Measurements from ENCODE around the gene IGDCC3. TPM values are rescaled to one million over a fixed set of nuclear protein-coding genes. Genes with fewer than 3 reads are reported as not detected.

IGDCC3 gene
- not detected in 2 replicates for total RNA-seq (2014; rRNA removed; shearing (Covaris generic))

DNA sequence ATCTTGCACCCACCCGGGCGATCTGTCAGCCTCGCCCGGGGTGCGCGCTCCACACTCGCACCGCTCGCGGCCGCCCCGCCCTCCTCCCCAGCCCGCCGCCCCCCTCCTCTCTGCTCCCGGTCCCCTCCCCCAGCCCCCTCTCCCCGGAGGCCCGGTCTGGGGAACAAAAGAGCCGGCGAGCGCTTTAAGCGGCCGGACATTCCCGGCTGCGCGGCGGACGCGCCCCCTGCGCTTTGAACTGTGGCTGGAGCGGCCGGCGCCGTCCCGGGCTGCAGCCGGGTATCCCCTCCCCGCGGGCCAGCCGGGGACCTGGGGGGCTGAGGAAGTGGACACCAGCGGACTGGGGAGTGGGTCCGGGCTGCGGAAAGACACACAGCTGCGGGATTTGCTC lies at the start of gene IGDCC3:
Gene IGDCC3 (minus strand): TSS at position 27 of the 391 bp plus-strand sequence. CDS start 214 bp downstream, outside the sequence.
- DNase-seq (ENCODE audit: low read depth): no peak

DNA sequence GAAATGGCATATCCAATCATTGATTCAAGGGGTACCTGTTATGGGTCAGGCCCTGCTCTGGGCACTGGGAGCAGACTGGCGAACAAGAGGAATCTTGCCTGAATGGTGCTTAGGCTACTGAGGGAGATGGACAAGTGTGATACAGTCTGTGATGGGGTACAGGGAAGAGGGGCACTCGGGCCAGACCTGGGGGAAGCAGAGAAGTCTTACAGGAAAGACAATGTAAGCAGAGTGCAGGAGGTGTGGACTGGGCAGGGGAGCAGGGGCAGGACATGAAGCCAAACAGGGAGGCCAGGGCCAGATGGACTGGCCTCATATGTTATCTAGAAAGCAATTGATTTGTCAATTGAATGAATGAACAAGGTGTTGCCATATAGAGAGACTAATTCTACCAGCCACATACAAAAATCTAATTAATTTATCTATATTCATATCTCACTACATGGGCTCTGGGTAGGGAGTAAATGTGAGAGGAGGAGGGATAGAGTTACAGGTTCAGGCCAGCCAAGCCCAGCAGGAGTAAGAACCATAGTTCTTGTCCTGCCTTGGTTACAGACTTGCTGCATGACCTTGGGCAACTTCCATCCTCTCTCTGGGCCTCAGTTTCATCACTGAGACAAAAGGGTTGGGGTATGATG lies 48.5 kb upstream of the IGDCC3 start:
- DNase-seq (ENCODE audit: low read depth): no peak

DNA sequence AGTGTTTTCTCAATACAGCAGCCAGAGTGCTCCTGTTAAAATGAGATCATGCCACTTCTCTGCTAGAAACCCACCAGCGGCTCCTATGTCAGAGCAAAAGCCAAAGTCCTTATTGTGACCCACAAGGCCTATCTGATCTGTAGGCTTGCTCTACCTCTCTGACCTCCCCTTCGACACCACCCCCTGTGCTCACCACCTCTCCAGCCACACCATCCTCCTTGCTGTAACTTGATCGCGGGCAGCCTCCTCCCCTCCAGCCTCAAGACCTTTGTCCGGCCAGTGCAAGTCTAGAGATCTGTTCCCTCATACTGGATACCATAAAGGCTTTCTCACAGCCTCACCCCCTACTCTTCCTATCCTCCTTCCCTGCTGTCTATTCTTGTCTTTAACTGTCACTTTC lies 46.9 kb upstream of the IGDCC3 start:
- DNase-seq (ENCODE audit: low read depth): no peak

DNA sequence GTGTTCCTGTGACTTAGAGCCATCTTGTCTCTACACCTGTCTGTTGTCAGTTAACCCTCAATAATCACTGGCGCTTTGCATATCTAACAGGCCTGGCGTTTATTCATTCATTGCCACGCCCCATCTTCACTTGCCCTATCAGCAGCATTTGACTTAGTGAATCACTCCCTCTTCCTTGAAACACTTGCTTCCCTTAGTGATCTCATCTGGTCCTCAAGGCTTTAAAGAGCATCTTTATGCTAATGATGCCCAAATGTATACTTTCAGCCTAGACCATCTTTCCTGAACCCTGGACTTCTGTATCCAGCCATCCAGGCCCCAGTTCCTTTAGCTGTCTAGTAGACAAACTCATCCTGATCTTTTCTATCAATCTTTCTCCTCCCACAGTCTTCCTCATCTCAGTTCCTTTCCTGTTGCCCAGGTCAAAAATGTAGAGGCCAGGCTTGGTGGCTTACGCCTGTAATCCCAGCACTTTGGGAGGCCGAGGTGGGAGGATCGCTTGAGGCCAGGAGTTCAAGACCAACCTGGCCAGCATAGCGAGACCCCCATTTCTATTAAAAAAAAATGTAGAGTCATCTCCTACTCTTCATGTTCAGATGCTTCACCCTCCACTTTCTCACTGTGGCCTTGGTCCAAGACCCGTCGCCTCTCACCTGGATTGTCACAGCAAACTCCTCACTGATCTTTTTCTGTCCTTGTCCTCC lies 46.3 kb upstream of the IGDCC3 start:
- DNase-seq (ENCODE audit: low read depth): peak; percentile 42

DNA sequence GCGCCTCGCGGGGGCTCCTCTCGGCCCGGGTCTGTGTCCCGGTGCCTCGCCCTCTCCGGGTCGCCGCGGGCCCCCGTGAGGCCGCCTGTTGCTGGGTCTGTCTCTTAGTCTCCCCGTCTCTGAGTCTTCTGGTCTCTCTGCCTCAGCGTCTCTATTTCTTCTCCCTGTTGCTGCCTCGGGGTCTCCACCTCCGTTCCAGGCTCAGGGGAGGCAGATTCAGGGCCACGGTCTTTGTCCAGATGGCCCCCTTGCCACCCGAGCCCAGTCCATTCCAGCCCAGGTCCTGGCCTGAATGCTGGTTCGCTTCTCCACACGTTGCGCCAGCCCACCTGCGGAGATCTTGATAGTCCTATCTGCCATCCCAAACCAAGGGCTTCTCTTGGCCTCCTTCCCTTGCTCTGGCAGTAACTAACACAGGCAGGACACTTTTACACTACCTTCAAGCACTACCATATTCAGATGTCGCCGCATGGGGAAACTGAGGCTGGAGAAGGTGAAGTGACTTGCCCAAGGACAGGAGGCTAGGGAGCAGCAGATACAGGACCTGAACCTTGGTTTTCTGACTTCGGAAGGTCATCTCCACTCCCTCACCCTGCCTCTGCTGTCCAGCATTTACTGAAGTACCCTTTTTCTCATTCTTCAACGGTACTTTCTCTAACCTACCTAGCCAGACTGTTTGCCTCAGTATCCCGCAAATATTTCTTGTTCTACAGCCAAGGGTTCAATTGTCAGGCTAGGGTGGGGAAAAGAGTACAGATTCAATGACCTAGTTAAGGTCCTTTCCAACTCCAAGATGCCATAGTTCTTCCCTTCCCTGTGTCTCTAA lies 45.6 kb upstream of the IGDCC3 start:
- no peak for DNase-seq (ENCODE audit: low read depth)

DNA sequence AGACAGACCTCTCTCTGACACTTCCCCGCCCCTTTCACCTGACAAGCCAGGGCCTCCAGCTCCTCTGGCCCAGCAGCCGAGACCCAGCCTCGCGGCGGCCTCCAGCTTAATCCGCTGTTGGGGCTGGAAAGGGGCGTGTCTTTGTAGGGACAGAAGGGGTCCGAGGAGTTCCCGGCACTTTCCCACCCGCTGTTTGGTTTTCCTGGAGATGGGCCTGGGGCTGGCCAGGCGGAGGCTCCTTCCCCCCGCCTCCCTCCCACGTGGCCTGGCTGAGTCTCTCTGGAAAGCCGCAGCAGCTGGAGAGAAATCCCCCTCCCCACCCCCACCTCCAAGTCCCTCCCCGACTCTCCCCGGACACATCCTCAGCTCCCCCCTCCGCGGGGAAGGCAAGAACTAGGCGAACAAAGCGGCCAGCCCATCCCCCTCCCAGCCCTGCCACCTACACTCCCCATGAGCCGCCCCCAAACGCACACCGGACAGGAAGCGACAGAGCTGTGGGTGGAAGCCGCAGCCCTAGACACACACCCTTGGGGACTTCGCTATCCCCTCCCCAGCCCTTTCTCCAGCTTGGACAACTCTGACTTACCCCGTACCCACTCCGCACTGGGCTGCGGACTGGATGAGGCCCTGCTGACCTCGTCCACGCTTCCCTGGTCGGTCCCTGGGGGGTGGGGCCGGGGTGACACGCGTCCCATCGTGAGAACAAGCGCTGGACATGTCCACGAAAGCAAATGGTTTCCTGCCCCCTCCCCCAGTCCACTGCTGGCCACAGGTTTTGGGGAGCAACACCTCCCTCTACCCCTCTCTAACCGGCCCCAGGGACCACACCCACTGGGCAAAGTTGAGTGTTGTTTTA lies 43.8 kb upstream of the IGDCC3 start:
- DNase-seq (ENCODE audit: low read depth): peak; percentile 19

DNA sequence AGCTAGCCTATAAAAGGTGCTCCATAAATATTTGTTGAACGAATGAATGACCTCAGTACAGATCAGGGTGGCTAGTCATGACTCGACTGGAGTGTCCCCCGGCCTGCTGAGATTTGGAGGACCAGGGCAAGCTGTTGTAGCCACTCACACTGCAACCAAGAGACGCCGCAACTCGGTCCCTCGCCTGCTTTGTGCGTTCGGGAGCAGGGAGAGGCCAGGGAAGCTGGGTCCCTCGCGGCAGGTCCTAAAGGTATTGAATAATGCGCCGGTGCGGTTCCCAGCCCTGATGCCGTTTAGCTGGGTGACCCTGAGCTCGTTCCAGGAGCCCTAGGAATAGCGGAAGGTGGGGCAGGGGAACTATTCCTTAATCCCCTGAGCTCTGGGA lies 43.2 kb upstream of the IGDCC3 start:
- DNase-seq (ENCODE audit: low read depth): no peak

DNA sequence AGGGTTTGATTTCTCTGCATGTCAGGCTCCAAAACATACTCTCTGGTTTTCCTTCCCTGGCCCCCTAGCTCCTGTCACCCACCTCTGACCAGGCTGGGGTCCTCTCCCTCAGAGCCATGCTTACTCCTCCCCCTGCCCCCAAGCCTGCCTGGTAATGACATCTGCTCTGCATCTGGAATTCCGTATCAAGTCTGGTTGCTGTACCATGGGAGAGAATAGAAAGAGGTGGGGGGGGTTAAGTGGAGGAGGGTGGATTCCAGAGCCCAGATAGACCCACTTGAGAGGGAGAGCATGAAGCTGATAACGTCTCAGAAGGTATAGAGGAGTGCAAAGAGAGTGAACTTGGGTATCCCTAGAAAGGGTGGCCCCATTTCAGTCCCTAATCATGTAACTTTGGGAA lies 40.8 kb upstream of the IGDCC3 start:
- DNase-seq (ENCODE audit: low read depth): no peak

DNA sequence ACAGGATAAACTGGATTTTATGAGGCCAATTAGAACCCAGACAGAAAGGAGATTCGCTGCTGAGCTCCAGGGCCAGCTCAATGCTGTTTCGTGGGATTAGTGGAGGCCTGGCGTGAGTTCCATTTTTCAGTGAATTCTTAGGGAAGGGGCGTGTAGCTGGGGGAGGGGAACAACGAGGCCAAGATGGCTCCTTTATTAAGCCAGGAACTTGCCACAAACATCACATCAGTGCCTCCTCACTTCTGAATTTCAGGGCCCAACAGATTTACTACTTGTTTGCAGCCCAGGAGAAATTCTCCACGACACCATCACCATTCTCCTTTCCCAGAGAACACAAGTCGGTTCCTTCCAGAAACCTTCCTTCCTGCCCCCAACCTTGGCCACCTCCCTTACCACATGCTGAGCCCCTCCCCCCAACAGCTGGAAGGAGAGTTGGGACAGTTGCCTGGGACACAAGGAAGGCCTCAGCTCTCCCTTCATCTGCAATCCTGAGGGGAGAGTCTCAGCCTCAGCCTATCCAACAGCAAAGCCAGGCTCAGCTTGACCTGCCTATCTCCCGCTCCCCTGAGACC lies 39.1 kb upstream of the IGDCC3 start:
- no peak for DNase-seq (ENCODE audit: low read depth)

DNA sequence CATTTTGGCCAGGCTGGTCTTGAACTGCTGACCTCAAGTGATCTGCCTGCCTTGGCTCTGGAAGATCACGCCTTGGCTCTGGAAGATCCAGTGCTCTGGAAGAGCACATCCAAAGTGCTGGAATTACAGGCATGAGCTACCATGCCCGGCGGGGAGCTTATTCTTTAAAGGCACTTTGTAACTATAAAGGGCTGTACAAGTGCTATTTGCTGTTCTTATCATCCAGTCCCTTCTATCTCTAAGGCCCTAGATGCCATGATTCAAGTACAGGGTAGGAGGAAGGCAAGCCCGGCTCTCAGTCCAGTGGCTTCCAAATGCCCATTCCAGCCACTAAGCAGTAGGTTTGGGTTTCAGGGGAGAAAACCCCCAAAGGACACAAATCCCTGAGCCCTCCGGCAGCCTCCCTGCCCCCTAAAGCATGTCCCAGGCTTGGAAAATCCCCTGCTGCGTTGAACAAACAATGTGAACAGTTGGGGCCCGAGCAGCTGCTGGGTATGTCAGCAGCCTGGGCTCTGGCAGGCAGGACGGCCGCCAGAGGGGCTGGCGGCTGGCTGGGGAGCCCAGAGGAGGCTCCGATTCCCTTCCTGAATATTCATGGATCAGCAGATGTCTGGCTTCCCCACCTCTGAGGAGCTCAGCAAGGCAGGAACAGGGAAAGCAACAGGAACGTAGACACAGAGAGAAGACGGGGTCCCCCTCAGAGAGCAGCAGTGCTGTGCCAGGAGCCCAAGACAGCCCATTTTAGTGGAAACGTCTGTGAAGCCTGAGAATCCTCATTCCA lies 37.2 kb upstream of the IGDCC3 start:
- DNase-seq (ENCODE audit: low read depth): no peak

DNA sequence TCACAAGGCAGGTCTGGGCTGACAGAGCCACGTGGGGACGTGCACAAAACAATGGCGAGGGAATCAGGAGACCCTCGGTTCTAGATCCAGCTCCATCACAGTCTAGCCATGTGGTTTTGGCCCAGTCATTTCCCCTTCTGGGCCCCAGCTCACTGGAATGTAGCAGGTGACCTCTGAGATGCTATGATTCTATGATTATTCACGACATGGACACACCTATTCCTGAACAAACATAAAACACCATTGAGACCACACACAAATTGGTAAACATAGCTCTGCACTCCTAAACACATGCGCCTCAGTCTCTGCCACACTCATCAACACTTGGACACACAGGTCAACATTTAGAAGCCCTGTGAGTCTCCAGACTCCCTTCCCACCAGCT lies 36.0 kb upstream of the IGDCC3 start:
- DNase-seq (ENCODE audit: low read depth): no peak

DNA sequence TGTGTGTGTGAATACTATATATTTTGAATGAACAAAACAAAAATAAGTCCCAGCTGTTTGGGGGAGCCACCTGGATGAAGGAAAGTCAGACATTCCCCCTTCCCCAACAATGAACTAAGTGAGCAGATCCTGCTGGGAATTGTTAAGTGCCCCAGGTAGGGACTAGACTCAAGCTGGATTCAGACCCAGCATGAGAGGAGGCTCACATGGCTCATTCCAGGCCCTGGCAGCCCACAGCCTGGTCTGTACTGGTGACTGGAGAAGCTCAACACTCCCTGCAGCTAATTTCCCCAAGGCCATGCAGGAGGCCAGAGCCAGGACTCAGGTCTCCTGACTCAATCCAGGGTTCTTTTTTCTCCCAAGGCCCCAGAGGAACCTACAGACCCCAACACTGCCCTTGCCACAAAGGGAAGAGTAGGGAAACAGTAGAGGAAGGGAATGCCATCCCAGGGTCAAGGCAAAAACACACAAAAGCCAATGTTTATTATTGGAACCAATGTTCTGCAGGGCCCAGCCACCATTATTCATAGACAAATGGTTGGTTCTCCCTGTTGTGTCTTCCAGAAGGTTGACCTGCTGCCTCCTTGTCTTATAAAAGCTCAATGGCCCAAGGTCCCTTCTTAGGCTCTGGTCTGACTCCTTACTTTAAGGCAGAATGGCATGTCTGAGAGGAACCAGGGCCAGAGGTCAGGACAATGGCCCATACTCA lies 35.4 kb upstream of the IGDCC3 start:
- no peak for DNase-seq (ENCODE audit: low read depth)

DNA sequence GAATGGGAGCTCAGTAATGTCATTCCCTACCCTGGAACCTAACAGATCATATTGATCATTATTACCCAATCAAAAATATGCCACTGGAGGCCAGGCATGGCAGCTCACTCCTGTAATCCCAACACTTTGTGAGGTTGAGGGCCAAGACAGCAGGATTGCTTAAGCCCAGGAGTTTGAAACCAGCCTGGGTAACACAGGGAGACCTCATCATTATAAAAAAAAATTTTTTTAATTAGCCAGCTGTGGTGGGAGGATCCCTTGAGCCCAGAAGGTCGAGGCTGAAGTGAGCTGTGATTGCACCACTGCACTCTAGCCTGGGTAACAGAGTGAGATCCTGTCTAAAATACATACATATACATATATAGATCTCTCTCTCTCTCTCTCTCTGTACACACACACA lies 34.8 kb upstream of the IGDCC3 start:
- DNase-seq (ENCODE audit: low read depth): no peak

DNA sequence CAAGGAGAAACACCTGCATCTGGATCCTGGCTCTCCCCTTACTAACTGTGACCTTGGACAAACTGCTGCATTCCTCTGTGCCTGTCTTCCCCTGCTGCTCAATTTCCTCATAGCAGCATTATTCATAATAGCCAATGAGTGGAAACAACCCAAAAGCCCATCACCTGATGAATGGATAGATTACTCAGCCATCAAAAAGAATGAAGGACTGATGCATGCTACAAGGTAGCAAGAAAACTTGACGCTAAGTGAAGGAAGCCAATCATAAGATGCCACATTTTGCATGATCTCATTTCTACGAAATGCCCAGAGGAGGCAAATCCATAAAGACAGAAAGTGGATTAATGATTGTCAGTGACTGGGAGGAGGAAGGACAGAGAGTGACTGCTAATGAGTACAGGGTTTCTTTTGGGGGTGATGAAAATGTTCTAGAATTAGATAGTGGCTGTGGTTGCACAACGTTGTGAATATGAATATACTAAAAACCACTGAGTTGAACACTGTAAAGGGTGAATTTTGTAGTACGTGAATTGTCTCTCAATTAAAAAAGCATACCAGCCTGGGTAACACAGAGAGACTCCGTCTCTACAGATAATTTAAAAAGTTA lies 33.8 kb upstream of the IGDCC3 start:
- DNase-seq (ENCODE audit: low read depth): no peak

DNA sequence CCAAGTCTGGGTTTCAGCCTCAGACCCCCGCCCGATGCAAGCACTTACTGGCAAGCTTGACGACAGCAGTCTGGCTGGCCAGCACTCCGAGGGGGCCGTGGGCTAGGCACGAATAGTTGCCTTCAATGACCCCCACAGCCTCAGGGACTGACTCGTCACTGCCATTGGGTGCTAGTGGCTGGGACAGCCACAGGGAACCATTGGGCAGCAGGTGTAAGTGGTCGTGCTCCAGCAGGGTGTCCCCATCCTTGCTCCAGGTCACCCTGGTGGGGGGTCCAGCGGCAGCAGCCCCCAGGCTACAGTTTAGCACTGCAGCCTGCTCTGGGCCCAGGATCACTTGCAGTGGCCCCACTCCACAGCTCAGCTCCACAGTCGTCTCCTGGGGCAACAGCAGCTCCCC lies 33.2 kb upstream of the IGDCC3 start:
- no peak for DNase-seq (ENCODE audit: low read depth)

DNA sequence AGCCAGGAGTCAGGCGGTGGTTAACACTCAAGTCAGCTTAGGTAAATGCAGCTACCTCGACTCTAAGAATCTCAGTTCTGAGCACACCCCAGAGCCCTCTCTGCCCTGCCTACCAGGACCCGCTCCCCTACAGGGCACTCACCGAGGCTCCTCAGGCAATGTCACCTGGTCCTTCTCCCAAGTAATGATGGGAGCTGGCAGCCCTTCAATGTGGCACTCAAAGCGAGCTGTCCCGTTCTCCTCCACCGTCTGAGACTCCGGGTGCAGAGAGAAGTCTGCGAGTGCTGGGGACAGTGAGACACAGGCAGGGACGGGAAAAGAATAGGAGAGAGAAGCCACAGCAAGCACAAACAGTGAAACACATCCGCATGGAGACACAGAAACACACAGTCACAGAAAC lies 32.2 kb upstream of the IGDCC3 start:
- no peak for DNase-seq (ENCODE audit: low read depth)

DNA sequence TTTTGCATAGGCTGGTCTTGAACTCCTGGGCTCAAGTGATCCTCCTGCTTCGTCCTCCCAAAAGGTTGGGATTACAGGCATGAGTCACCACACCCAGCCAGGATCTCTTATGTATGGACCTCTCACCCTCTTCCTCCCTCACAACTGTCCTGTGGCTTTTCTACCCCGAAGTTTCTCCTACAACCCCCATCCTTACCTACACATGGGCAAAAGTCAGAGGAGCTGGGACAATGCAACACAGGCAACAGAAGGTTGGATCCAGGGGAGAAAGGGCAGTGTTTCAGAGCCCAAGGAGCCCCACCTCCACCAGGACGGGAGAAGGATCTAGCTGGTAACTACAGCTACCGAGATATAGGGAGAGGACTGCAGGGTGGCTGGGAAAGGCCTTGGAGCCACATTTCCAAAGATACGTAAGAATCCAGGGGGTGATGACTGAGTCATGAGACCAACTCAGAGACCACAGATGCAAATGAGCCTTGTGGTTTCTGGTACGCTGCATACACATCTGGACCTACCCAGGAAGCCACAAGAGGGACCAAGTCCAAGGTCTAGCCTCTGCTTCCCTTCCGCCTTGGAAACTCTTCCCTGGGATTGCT lies 31.3 kb upstream of the IGDCC3 start:
- DNase-seq (ENCODE audit: low read depth): peak; percentile 97

DNA sequence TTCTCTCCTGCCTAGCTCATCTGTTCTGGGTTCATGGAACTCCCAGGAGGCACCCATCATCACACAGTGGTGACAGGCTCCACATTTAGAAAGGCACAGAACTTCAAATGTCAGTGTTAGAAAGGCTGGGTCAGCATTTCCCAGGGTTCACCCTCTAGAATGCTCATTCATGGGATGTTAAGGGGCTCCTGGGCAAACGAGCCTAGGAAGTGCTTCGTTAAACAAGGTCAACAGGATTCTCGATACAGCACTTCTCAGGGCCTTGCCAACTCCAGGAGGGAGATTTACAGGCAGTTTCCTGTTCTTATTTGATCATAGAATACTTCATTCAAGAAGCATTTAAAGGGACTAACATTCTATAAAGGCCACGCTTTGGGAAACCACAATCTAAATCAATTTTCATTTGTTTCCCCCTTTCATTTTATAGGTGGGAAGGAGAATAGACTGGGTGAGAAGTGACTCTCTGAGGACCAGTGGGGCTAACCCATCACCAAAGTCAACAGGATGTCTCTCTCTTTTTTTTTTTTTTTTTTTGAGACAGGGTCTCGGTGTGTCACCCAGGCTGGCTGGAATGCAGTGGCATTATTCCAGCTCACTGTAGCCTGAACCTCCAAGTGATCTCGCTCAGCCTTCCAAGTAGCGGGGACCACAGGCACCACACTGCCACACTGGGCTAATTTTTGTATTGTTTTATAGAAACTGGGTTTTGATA lies 30.7 kb upstream of the IGDCC3 start:
- DNase-seq (ENCODE audit: low read depth): peak; percentile 43

All from M059J (cell line).